RWPE2 (cell line): ENCODE results near the gene EFCC1.

Source experiments
- ATAC-seq: fragments of 200-7000 bp; cut with Tn5 transposase; 3 replicates; pipeline ENCODE4 v1.9.1; 2021; ENCODE audit warnings: low read depth
- DNase-seq: peaks from one replicate; pipeline ENCODE4 v3.0.0-alpha.2; 2020; ENCODE audit warnings: low spot score
- H3K27ac ChIP-seq: fragments of 450-650 bp; 2 replicates; pipeline ENCODE4 v1.5.1; 2017; ENCODE audit warnings: mild to moderate bottlenecking; ENCODE audit not compliant: poor library complexity, severe bottlenecking
- H3K27me3 ChIP-seq: fragments of 250-450 bp; sonication (Bioruptor Pico); 2 replicates; pipeline ENCODE4 v1.5.1; 2021; ENCODE audit warnings: mild to moderate bottlenecking, moderate library complexity; ENCODE audit not compliant: insufficient read depth, poor library complexity, severe bottlenecking
- H3K36me3 ChIP-seq: fragments of 250-450 bp; sonication (Bioruptor Pico); 2 replicates; pipeline ENCODE4 v1.5.1; 2020; ENCODE audit warnings: low read depth, mild to moderate bottlenecking, moderate library complexity
- H3K4me1 ChIP-seq: fragments of 250-450 bp; sonication (Bioruptor Pico); 2 replicates; pipeline ENCODE4 v1.5.1; 2021; ENCODE audit warnings: mild to moderate bottlenecking, moderate library complexity; ENCODE audit not compliant: insufficient read depth, poor library complexity, severe bottlenecking
- H3K4me3 ChIP-seq: fragments of 250-450 bp; sonication (Bioruptor Pico); 2 replicates; pipeline ENCODE4 v1.5.1; 2021; ENCODE audit warnings: mild to moderate bottlenecking, moderate library complexity; ENCODE audit not compliant: severe bottlenecking
- H3K9me3 ChIP-seq: fragments of 250-450 bp; sonication (Bioruptor Pico); 2 replicates; pipeline ENCODE4 v1.5.1; 2021; ENCODE audit warnings: mild to moderate bottlenecking, moderate library complexity; ENCODE audit not compliant: severe bottlenecking
- CTCF ChIP-seq: fragments of 450-650 bp; IDR thresholded peaks from one replicate; pipeline ENCODE4 v1.5.1; 2017; ENCODE audit warnings: mild to moderate bottlenecking, moderate library complexity; ENCODE audit not compliant: poor library complexity, severe bottlenecking

EFCC1 gene

GRCh38 chr3:129006864-129007263, 5.8 kb downstream of the EFCC1 start:
- ATAC-seq, result no peak
- Histone ChIP-seq H3K9me3 (no peaks in the 10 kb centered on the region), H3K4me1 (no peaks in the 10 kb centered on the region), H3K27ac (no peak overlapping the region), H3K4me3 (no peak overlapping the region), H3K27me3 (peaks cover 36% of the 10 kb centered on the region), H3K36me3 (no peaks in the 10 kb centered on the region)
- no peak for DNase-seq
- no peak for TF ChIP-seq CTCF

- Histone ChIP-seq H3K27ac (no peak overlapping the region), H3K9me3 (no peaks in the 10 kb centered on the region), H3K4me3 (no peak overlapping the region), H3K36me3 (no peaks in the 10 kb centered on the region), H3K27me3 (peaks cover 27% of the 10 kb centered on the region), H3K4me1 (no peaks in the 10 kb centered on the region)
- DNase-seq (no peak), ATAC-seq (no peak)
- no peak for TF ChIP-seq CTCF
Measured at GRCh38 chr3:129007792-129008191, 6.7 kb downstream of the EFCC1 start.

GRCh38 chr3:129009266-129009665, 8.2 kb downstream of the EFCC1 start:
- Histone ChIP-seq H3K9me3 (no peaks in the 10 kb centered on the region), H3K27ac (no peak overlapping the region), H3K36me3 (no peaks in the 10 kb centered on the region), H3K4me1 (no peaks in the 10 kb centered on the region), H3K27me3 (peaks cover 15% of the 10 kb centered on the region), H3K4me3 (no peak overlapping the region)
- TF ChIP-seq CTCF, result no peak
- no peak for DNase-seq
- ATAC-seq, result no peak; the same call in 2 of the 3 replicates

- Histone ChIP-seq H3K36me3 (no peaks in the 10 kb centered on the region), H3K27ac (no peak overlapping the region), H3K4me1 (no peaks in the 10 kb centered on the region), H3K27me3 (peaks cover 11% of the 10 kb centered on the region), H3K9me3 (no peaks in the 10 kb centered on the region), H3K4me3 (no peak overlapping the region)
- ATAC-seq (no peak), DNase-seq (no peak)
- no peak for TF ChIP-seq CTCF
Measured at GRCh38 chr3:129010310-129010956, 9.3 kb downstream of the EFCC1 start.

- no peak for ATAC-seq
Measured at GRCh38 chr3:129013491-129013891, 12.4 kb downstream of the EFCC1 start.

More at GRCh38 chr3:129013491-129013891, 12.4 kb downstream of the EFCC1 start:
- no peak for DNase-seq
- Histone ChIP-seq H3K27ac (no peak overlapping the region), H3K27me3 (no peaks in the 10 kb centered on the region), H3K9me3 (no peaks in the 10 kb centered on the region), H3K4me3 (no peak overlapping the region), H3K4me1 (no peaks in the 10 kb centered on the region), H3K36me3 (no peaks in the 10 kb centered on the region)
- TF ChIP-seq CTCF, result no peak
